OCI-LY1 (cell line): Measurements from ENCODE around the gene BPIFB4.

Experiments
- EZH2 ChIP-seq: fragments of 200-600 bp; sonication (generic), shearing (Covaris generic); IDR thresholded peaks from 2 replicates; pipeline ENCODE4 v1.8.0; 2017; ENCODE audit warnings: borderline replicate concordance, mixed run types, mild to moderate bottlenecking, antibody characterized with exemption, low read length, moderate library complexity, mixed read lengths
- TF ChIP-seq, protein P1 (sequence below): fragments of 200-600 bp; sonication (generic), shearing (Covaris generic); IDR thresholded peaks from 2 replicates; pipeline ENCODE4 v1.5.1; 2017; ENCODE audit warnings: mild to moderate bottlenecking, antibody characterized with exemption, low read length, moderate library complexity, mixed read lengths

DNA sequence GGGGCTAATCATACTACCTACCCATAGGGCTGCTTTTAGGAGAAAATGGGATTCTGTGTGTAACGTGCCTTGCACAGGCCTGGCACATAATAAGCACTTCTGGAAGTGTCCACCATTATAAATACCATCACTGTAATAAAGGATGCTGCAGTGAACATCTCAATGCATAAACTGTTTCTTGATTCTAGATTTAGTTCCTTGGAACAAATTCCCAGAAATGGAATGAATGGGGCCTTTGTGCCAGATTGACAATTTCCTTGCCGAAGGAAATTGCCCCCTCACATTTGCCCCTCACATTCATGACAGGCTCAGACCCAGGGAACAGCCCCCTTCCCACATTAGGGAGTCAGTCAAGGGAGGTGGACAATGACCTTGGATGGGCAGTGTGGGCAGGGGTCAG, 29.2 kb downstream of the BPIFB4 start:
- TF ChIP-seq, protein P1, sequence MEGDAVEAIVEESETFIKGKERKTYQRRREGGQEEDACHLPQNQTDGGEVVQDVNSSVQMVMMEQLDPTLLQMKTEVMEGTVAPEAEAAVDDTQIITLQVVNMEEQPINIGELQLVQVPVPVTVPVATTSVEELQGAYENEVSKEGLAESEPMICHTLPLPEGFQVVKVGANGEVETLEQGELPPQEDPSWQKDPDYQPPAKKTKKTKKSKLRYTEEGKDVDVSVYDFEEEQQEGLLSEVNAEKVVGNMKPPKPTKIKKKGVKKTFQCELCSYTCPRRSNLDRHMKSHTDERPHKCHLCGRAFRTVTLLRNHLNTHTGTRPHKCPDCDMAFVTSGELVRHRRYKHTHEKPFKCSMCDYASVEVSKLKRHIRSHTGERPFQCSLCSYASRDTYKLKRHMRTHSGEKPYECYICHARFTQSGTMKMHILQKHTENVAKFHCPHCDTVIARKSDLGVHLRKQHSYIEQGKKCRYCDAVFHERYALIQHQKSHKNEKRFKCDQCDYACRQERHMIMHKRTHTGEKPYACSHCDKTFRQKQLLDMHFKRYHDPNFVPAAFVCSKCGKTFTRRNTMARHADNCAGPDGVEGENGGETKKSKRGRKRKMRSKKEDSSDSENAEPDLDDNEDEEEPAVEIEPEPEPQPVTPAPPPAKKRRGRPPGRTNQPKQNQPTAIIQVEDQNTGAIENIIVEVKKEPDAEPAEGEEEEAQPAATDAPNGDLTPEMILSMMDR, result no peak
- TF ChIP-seq EZH2, result no peak
